Subcutaneous abdominal adipose tissue (tissue), 5 donors: ENCODE results near the gene THOC5.

Experiments used
- H3K27ac ChIP-seq: one replicate; pipeline ENCODE4 v1.7.0; 2013; ENCODE audit warnings: low read depth, mild to moderate bottlenecking, inconsistent platforms, low read length, moderate library complexity
- H3K27me3 ChIP-seq, 5 donors: one replicate each; pipeline ENCODE4 v1.7.0; 2013; ENCODE audit warnings: low read length in 5 of 5, inconsistent platforms in 1 of 5; ENCODE audit not compliant: control insufficient read depth in 5 of 5, insufficient read depth in 4 of 5
- H3K36me3 ChIP-seq, 5 donors: one replicate each; pipeline ENCODE4 v1.7.0; 2013; ENCODE audit warnings: low read length in 5 of 5; ENCODE audit not compliant: control insufficient read depth in 5 of 5, insufficient read depth in 5 of 5
- H3K4me1 ChIP-seq, 5 donors: one replicate each; pipeline ENCODE4 v1.7.0; 2013; ENCODE audit warnings: low read length in 5 of 5, mild to moderate bottlenecking in 3 of 5, moderate library complexity in 1 of 5; ENCODE audit not compliant: control insufficient read depth in 5 of 5, insufficient read depth in 5 of 5
- H3K4me3 ChIP-seq, 5 donors: one replicate each; pipeline ENCODE4 v1.7.0; 2013; ENCODE audit warnings: low read length in 5 of 5, low read depth in 1 of 5
- H3K9ac ChIP-seq, 5 donors: one replicate each; pipeline ENCODE4 v1.7.0; 2013; ENCODE audit warnings: low read length in 5 of 5, mild to moderate bottlenecking in 4 of 5, moderate library complexity in 3 of 5
- H3K9me3 ChIP-seq, 5 donors: one replicate each; pipeline ENCODE4 v1.7.0; 2013; ENCODE audit warnings: low read length in 5 of 5; ENCODE audit not compliant: control insufficient read depth in 5 of 5
- donor health status: healthy.
- donor health status: healthy.
- donor health status: healthy.
- donor health status: healthy.
- donor health status: healthy.

Gene THOC5

GRCh38 chr22:29463629-29464028, 89.9 kb downstream of the THOC5 start:
- Histone ChIP-seq H3K27me3 (no peaks in the 10 kb centered on the region), H3K27ac (no peak overlapping the region), H3K4me3 (no peak overlapping the region), H3K9me3 (no peaks in the 10 kb centered on the region), H3K9ac (no peak overlapping the region), H3K4me1 (no peaks in the 10 kb centered on the region), H3K36me3 (no peaks in the 10 kb centered on the region)

GRCh38 chr22:29461263-29461662, 92.3 kb downstream of the THOC5 start:
- H3K36me3 ChIP-seq: no peaks in the 10 kb centered on the region
- no peaks in the 10 kb centered on the region for H3K4me1 ChIP-seq
- H3K9ac ChIP-seq: no peak overlapping the region
- no peak overlapping the region for H3K27ac ChIP-seq
- H3K9me3 ChIP-seq: no peaks in the 10 kb centered on the region
- H3K27me3 ChIP-seq: no peaks in the 10 kb centered on the region
- H3K4me3 ChIP-seq: no peak overlapping the region

DNA sequence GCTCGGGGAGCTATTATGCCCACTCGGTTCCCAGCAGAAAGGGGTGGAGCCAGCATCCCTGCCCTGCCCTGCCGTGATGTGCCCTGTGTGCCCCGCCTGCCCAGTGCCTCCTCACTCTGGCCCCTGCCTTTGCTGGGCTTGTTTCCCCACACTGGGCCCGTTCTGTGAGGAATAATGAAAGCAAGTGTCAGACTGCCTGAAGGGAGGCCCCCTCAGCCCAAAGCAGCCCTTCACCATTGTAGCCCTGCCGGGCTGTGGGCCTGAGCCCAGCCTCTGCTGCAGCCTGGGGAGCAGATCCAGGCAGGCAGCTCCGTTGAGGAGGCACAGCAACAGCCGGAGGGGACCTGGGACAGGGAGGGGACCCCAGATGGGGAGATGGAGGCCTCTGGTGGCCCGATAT, 93.8 kb downstream of the THOC5 start:
- Histone ChIP-seq H3K4me1 (no peaks in the 10 kb centered on the region), H3K27me3 (no peaks in the 10 kb centered on the region), H3K9ac (no peak overlapping the region), H3K36me3 (no peaks in the 10 kb centered on the region), H3K4me3 (no peak overlapping the region), H3K9me3 (no peaks in the 10 kb centered on the region), H3K27ac (no peak overlapping the region)

DNA sequence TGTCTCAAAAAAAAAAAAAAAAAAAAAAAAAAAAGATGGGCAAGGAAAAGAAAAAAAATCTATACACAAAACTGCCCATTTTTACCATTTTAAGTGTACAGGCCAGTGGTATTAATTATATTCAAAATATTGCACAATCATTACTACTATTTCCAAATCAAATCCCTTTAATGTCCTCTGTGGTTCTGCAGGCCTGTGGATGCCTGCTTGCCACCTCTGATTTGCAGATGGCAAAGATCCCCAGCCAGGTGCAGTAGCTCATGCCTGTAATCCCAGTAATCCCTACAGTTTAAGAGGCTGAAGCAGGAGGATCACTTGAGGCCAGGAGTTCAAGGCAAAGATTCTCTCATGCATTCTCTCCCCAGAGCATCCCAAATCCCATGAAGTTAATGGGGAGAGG, 95.0 kb downstream of the THOC5 start:
- no peak overlapping the region for H3K4me3 ChIP-seq

DNA sequence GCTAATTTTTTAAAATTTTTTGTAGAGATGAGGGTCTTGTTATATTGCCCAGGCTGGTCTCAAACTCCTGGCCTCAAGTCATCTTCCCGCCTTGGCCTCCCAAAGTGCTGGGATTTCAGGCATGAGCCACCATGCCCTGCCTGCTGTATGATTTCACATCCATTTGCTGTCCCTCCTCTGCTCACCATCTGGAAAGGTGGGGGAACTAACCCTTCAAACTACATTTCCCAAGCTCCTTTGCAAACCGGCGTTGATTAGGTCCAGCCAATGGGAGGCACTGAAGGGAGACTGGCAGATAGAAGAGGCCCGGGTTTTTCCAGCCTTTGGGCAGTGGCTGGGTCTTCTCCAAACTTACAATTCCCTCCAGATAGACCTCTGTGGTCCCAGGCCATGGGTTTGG, 95.8 kb downstream of the THOC5 start:
- H3K9me3 ChIP-seq: no peaks in the 10 kb centered on the region
- H3K4me3 ChIP-seq: no peak overlapping the region
- no peak overlapping the region for H3K27ac ChIP-seq
- H3K36me3 ChIP-seq: no peaks in the 10 kb centered on the region
- H3K4me1 ChIP-seq: no peaks in the 10 kb centered on the region
- H3K9ac ChIP-seq: no peak overlapping the region
- H3K27me3 ChIP-seq: no peaks in the 10 kb centered on the region

More for the DNA sequence above, 95.0 kb downstream of the THOC5 start:
- Histone ChIP-seq H3K9ac (no peak overlapping the region), H3K27me3 (no peaks in the 10 kb centered on the region), H3K36me3 (no peaks in the 10 kb centered on the region), H3K9me3 (no peaks in the 10 kb centered on the region), H3K27ac (no peak overlapping the region), H3K4me1 (no peaks in the 10 kb centered on the region)

DNA sequence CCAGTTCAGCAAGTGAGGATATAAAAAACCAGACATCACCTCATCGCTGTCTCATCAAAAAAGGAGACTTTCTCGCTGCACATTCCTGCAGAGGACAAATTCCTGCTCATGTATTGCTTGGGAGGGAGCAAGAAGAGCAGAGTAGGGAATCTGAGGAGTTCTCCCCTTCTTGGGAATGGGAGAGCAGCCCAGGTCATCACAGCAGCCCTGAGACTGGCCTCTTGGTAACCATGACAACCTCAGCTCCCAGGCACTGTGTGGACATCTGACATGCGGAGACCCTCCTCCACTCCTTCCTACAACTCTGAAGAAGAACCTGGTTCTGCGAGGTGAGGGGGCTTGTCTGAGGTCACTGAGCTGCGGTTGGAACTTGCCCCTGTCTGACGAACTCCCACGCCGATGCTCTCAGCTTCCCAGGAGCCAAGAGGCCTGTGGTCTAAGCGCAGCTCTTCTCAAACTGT, 97.3 kb downstream of the THOC5 start:
- Histone ChIP-seq H3K4me1 (no peaks in the 10 kb centered on the region), H3K9me3 (no peaks in the 10 kb centered on the region), H3K36me3 (no peaks in the 10 kb centered on the region), H3K9ac (no peak overlapping the region), H3K27ac (no peak overlapping the region), H3K27me3 (no peaks in the 10 kb centered on the region), H3K4me3 (no peak overlapping the region)
